ENCODE measurements around the gene MSI2.
A peak's percentile ranks its signal among the peaks of the same experiment; 100 is the strongest.

The MSI2 gene

GRCh38 chr17:57643062-57643461 is 386.7 kb downstream of the MSI2 start:
- Histone ChIP-seq H3K56ac (ENCODE audit: low read length) (no peak overlapping the region), H3K23ac (ENCODE audit: low read length) (no peak overlapping the region), H3K4me3 (ENCODE audit: low read length) (no peak overlapping the region), H3K4ac (ENCODE audit: low read depth, low read length) (no peak overlapping the region), H3K9ac (ENCODE audit: low read length) (no peak overlapping the region), H3K18ac (ENCODE audit: low read length) (no peak overlapping the region), H3K27ac (ENCODE audit: low read depth, low read length) (no peak overlapping the region), H2BK15ac (replicated peaks; ENCODE audit: low read depth) (no peak overlapping the region), H3K4me1 (ENCODE audit: control insufficient read depth, low read depth, low read length) (peaks cover 3% of the 10 kb centered on the region), H3K27me3 (ENCODE audit: insufficient read depth, low read length, poor library complexity) (no peaks in the 10 kb centered on the region), H3K79me2 (ENCODE audit: control insufficient read depth, insufficient read depth, low read length) (no peaks in the 10 kb centered on the region), H3K36me3 (ENCODE audit: control insufficient read depth, insufficient read depth, low read length) (no peaks in the 10 kb centered on the region), H2BK120ac (ENCODE audit: low read depth, low read length) (no peak overlapping the region), H2AK5ac (ENCODE audit: low read length) (no peak overlapping the region), H4K8ac (ENCODE audit: low read depth, low read length) (no peak overlapping the region), H4K5ac (ENCODE audit: low read length) (no peak overlapping the region), H2BK5ac (ENCODE audit: low read length) (no peak overlapping the region), H3K79me1 (ENCODE audit: low read length) (no peaks in the 10 kb centered on the region), H3K4me2 (ENCODE audit: low read length) (no peak overlapping the region)
- no CpG with 5 or more reads among the region's 8 CpGs for WGBS (ENCODE audit: extremely low coverage, insufficient coverage, low lambda C conversion rate)
- no peak for DNase-seq

- DNase-seq = no peak
- no peak overlapping the region for H2BK5ac ChIP-seq (ENCODE audit: low read length)
- H3K36me3 ChIP-seq (ENCODE audit: control insufficient read depth, insufficient read depth, low read length) = no peaks in the 10 kb centered on the region
- H2BK15ac ChIP-seq (replicated peaks; ENCODE audit: low read depth) = no peak overlapping the region
- H3K4me3 ChIP-seq (ENCODE audit: low read length) = no peak overlapping the region
- no peak overlapping the region for H3K4ac ChIP-seq (ENCODE audit: low read depth, low read length)
- H3K23ac ChIP-seq (ENCODE audit: low read length) = no peak overlapping the region
- H3K27me3 ChIP-seq (ENCODE audit: insufficient read depth, low read length, poor library complexity) = no peaks in the 10 kb centered on the region
- H4K8ac ChIP-seq (ENCODE audit: low read depth, low read length) = no peak overlapping the region
- no peak overlapping the region for H3K18ac ChIP-seq (ENCODE audit: low read length)
- H3K79me2 ChIP-seq (ENCODE audit: control insufficient read depth, insufficient read depth, low read length) = no peaks in the 10 kb centered on the region
- WGBS (ENCODE audit: extremely low coverage, insufficient coverage, low lambda C conversion rate) = no CpG with 5 or more reads among the region's 5 CpGs
- H3K27ac ChIP-seq (ENCODE audit: low read depth, low read length) = no peak overlapping the region
- H2BK120ac ChIP-seq (ENCODE audit: low read depth, low read length) = no peak overlapping the region
- no peak overlapping the region for H3K4me2 ChIP-seq (ENCODE audit: low read length)
- no peak overlapping the region for H3K9ac ChIP-seq (ENCODE audit: low read length)
- H4K5ac ChIP-seq (ENCODE audit: low read length) = no peak overlapping the region
- H3K56ac ChIP-seq (ENCODE audit: low read length) = no peak overlapping the region
- peaks cover 3% of the 10 kb centered on the region for H3K4me1 ChIP-seq (ENCODE audit: control insufficient read depth, low read depth, low read length)
- H2AK5ac ChIP-seq (ENCODE audit: low read length) = no peak overlapping the region
- no peaks in the 10 kb centered on the region for H3K79me1 ChIP-seq (ENCODE audit: low read length)
These were observed 388.0 kb downstream of the MSI2 start for GRCh38 chr17:57644326-57644725.

- Histone ChIP-seq H3K79me2 (ENCODE audit: control insufficient read depth, insufficient read depth, low read length) (no peaks in the 10 kb centered on the region), H4K8ac (ENCODE audit: low read depth, low read length) (no peak overlapping the region), H3K23ac (ENCODE audit: low read length) (no peak overlapping the region), H3K27me3 (ENCODE audit: insufficient read depth, low read length, poor library complexity) (no peaks in the 10 kb centered on the region), H3K4me1 (ENCODE audit: control insufficient read depth, low read depth, low read length) (peaks cover 15% of the 10 kb centered on the region), H3K4me3 (ENCODE audit: low read length) (no peak overlapping the region), H2BK15ac (replicated peaks; ENCODE audit: low read depth) (no peak overlapping the region), H3K27ac (ENCODE audit: low read depth, low read length) (no peak overlapping the region), H4K5ac (ENCODE audit: low read length) (no peak overlapping the region), H2AK5ac (ENCODE audit: low read length) (no peak overlapping the region), H3K56ac (ENCODE audit: low read length) (no peak overlapping the region), H3K4me2 (ENCODE audit: low read length) (no peak overlapping the region), H3K36me3 (ENCODE audit: control insufficient read depth, insufficient read depth, low read length) (no peaks in the 10 kb centered on the region), H2BK5ac (ENCODE audit: low read length) (no peak overlapping the region), H3K4ac (ENCODE audit: low read depth, low read length) (no peak overlapping the region), H3K9ac (ENCODE audit: low read length) (no peak overlapping the region), H2BK120ac (ENCODE audit: low read depth, low read length) (no peak overlapping the region), H3K18ac (ENCODE audit: low read length) (no peak overlapping the region), H3K79me1 (ENCODE audit: low read length) (no peaks in the 10 kb centered on the region)
- no peak for DNase-seq
- no CpG with 5 or more reads among the region's 6 CpGs for WGBS (ENCODE audit: extremely low coverage, insufficient coverage, low lambda C conversion rate)
These were observed 389.8 kb downstream of the MSI2 start for GRCh38 chr17:57645950-57646665.

GRCh38 chr17:57648720-57649119 is 392.4 kb downstream of the MSI2 start:
- Histone ChIP-seq H3K79me2 (ENCODE audit: control insufficient read depth, insufficient read depth, low read length) (no peaks in the 10 kb centered on the region), H3K56ac (ENCODE audit: low read length) (no peak overlapping the region), H3K4ac (ENCODE audit: low read depth, low read length) (no peak overlapping the region), H3K4me3 (ENCODE audit: low read length) (no peak overlapping the region), H3K79me1 (ENCODE audit: low read length) (no peaks in the 10 kb centered on the region), H3K23ac (ENCODE audit: low read length) (no peak overlapping the region), H2BK5ac (ENCODE audit: low read length) (no peak overlapping the region), H2BK120ac (ENCODE audit: low read depth, low read length) (no peak overlapping the region), H3K4me1 (ENCODE audit: control insufficient read depth, low read depth, low read length) (peaks cover 13% of the 10 kb centered on the region), H4K5ac (ENCODE audit: low read length) (no peak overlapping the region), H3K9ac (ENCODE audit: low read length) (no peak overlapping the region), H3K18ac (ENCODE audit: low read length) (no peak overlapping the region), H3K4me2 (ENCODE audit: low read length) (no peak overlapping the region), H4K8ac (ENCODE audit: low read depth, low read length) (no peak overlapping the region), H2AK5ac (ENCODE audit: low read length) (no peak overlapping the region), H3K36me3 (ENCODE audit: control insufficient read depth, insufficient read depth, low read length) (no peaks in the 10 kb centered on the region), H2BK15ac (replicated peaks; ENCODE audit: low read depth) (no peak overlapping the region), H3K27ac (ENCODE audit: low read depth, low read length) (no peak overlapping the region), H3K27me3 (ENCODE audit: insufficient read depth, low read length, poor library complexity) (no peaks in the 10 kb centered on the region)
- peak; percentile 22 for DNase-seq
- WGBS (ENCODE audit: extremely low coverage, insufficient coverage, low lambda C conversion rate) = no CpG with 5 or more reads among the region's 5 CpGs

- no peak overlapping the region for H3K18ac ChIP-seq (ENCODE audit: low read length)
- H3K79me2 ChIP-seq (ENCODE audit: control insufficient read depth, insufficient read depth, low read length) = no peaks in the 10 kb centered on the region
- no peaks in the 10 kb centered on the region for H3K79me1 ChIP-seq (ENCODE audit: low read length)
- H2BK5ac ChIP-seq (ENCODE audit: low read length) = peak overlapping the region; percentile 64
- no peak overlapping the region for H3K9ac ChIP-seq (ENCODE audit: low read length)
- no peak overlapping the region for H4K5ac ChIP-seq (ENCODE audit: low read length)
- no peaks in the 10 kb centered on the region for H3K36me3 ChIP-seq (ENCODE audit: control insufficient read depth, insufficient read depth, low read length)
- peak overlapping the region; percentile 6 for H2AK5ac ChIP-seq (ENCODE audit: low read length)
- H3K27me3 ChIP-seq (ENCODE audit: insufficient read depth, low read length, poor library complexity) = no peaks in the 10 kb centered on the region
- no peak overlapping the region for H3K4me2 ChIP-seq (ENCODE audit: low read length)
- no peak overlapping the region for H3K23ac ChIP-seq (ENCODE audit: low read length)
- no peak overlapping the region for H4K8ac ChIP-seq (ENCODE audit: low read depth, low read length)
- no peak overlapping the region for H3K4me3 ChIP-seq (ENCODE audit: low read length)
- DNase-seq = no peak
- H3K27ac ChIP-seq (ENCODE audit: low read depth, low read length) = no peak overlapping the region
- H2BK120ac ChIP-seq (ENCODE audit: low read depth, low read length) = no peak overlapping the region
- H2BK15ac ChIP-seq (replicated peaks; ENCODE audit: low read depth) = no peak overlapping the region
- 100% methylated on average over 3 of the region's 3 CpGs for WGBS (ENCODE audit: extremely low coverage, insufficient coverage, low lambda C conversion rate)
- H3K56ac ChIP-seq (ENCODE audit: low read length) = no peak overlapping the region
- no peak overlapping the region for H3K4ac ChIP-seq (ENCODE audit: low read depth, low read length)
- H3K4me1 ChIP-seq (ENCODE audit: control insufficient read depth, low read depth, low read length) = peaks cover 13% of the 10 kb centered on the region
These were observed 392.9 kb downstream of the MSI2 start for GRCh38 chr17:57649191-57649590.
